Measurements from ENCODE around the gene ARAP2. TPM values are rescaled to one million over a fixed set of nuclear protein-coding genes. Genes with fewer than 3 reads are reported as not detected.

Gene ARAP2, protein sequence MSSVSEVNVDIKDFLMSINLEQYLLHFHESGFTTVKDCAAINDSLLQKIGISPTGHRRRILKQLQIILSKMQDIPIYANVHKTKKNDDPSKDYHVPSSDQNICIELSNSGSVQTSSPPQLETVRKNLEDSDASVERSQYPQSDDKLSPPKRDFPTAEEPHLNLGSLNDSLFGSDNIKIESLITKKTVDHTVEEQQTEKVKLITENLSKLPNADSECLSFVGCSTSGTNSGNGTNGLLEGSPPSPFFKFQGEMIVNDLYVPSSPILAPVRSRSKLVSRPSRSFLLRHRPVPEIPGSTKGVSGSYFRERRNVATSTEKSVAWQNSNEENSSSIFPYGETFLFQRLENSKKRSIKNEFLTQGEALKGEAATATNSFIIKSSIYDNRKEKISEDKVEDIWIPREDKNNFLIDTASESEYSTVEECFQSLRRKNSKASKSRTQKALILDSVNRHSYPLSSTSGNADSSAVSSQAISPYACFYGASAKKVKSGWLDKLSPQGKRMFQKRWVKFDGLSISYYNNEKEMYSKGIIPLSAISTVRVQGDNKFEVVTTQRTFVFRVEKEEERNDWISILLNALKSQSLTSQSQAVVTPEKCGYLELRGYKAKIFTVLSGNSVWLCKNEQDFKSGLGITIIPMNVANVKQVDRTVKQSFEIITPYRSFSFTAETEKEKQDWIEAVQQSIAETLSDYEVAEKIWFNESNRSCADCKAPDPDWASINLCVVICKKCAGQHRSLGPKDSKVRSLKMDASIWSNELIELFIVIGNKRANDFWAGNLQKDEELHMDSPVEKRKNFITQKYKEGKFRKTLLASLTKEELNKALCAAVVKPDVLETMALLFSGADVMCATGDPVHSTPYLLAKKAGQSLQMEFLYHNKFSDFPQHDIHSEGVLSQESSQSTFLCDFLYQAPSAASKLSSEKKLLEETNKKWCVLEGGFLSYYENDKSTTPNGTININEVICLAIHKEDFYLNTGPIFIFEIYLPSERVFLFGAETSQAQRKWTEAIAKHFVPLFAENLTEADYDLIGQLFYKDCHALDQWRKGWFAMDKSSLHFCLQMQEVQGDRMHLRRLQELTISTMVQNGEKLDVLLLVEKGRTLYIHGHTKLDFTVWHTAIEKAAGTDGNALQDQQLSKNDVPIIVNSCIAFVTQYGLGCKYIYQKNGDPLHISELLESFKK (N-terminal part only)
- total RNA-seq, result 10 to 100 TPM; 30.0 to 31.0 TPM

DNA sequence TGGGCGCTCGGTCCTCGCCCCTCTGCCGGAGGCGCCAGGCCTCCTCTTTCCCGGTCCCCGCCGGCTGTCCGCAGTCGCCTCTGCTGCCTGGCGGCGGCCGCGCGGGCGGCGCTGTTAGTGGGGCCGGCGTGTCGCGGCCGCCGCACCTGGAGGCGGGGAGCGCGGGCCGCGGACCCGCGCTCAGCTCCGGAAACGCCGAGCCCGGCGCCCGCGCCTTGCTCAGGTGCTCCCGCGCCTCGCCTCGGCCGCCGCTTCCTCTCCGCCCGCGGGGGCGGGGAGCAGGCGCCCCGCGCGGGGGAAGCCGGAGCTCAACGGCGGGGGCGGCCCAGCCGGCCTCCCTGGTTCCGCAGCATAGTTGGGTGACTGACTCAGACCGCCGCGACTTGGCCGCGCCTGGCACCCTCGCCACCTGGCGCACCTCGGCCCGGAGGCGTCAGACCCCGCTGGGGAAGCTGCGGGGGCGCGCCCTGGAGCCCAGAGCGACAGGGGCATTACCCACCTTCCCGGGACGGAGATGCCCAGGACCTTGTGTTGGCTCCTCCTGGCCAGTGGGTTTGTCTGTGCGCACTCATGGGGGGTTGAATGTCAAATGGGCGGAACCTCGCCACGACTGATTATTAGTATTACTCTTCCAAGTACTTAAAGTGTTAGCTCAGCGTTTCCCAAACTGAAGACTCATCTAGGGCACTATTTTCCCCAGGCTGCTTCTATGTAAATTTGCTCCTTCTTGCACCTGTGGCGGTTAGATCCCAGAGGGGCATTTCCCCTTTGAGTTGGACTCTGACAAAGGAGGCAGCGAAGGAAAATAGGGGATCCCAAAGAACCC is at the start of gene ARAP2:
Gene ARAP2, minus strand, starts transcription at position 258 of the 826 bp plus-strand sequence. CDS start 15,028 bp downstream, outside the sequence.
- peaks cover 17% of the 10 kb centered on the region for H3K36me3 Mint-ChIP-seq (ENCODE audit: low read depth)
- H3K4me1 Mint-ChIP-seq (ENCODE audit: low read depth), result peaks cover 37% of the 10 kb centered on the region
- H3K27me3 Mint-ChIP-seq, result no peaks in the 10 kb centered on the region
- intact Hi-C loops (cut with micrococcal nuclease), result loop anchor here (5.0 to 10.0 kb wide), 5 partner anchors 37 to 150 kb away; no protein-coding TSS in a partner anchor
- TF ChIP-seq, protein P1, sequence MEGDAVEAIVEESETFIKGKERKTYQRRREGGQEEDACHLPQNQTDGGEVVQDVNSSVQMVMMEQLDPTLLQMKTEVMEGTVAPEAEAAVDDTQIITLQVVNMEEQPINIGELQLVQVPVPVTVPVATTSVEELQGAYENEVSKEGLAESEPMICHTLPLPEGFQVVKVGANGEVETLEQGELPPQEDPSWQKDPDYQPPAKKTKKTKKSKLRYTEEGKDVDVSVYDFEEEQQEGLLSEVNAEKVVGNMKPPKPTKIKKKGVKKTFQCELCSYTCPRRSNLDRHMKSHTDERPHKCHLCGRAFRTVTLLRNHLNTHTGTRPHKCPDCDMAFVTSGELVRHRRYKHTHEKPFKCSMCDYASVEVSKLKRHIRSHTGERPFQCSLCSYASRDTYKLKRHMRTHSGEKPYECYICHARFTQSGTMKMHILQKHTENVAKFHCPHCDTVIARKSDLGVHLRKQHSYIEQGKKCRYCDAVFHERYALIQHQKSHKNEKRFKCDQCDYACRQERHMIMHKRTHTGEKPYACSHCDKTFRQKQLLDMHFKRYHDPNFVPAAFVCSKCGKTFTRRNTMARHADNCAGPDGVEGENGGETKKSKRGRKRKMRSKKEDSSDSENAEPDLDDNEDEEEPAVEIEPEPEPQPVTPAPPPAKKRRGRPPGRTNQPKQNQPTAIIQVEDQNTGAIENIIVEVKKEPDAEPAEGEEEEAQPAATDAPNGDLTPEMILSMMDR (IDR thresholded peaks at IDR 0.05), result no peak
- peak within 1 kb of the TSS; percentile 84 for H3K4me3 Mint-ChIP-seq
- DNase-seq (peak; percentile 85), ATAC-seq (peak; percentile 77)
- POLR2A ChIA-PET, result interaction anchor here (0.8 to 3.9 kb wide), 23 partner anchors 9 to 269 kb away, joined by 3 to 28 read pairs (median 5); no protein-coding TSS in a partner anchor
- H3K9me3 Mint-ChIP-seq, result no peaks in the 10 kb centered on the region
- CTCF ChIA-PET, result interaction anchor here (0.8 to 3.8 kb wide), 20 partner anchors 9 to 155 kb away, joined by 3 to 34 read pairs (median 6); no protein-coding TSS in a partner anchor
- H3K27ac Mint-ChIP-seq, result peak within 1 kb of the TSS; percentile 94

DNA sequence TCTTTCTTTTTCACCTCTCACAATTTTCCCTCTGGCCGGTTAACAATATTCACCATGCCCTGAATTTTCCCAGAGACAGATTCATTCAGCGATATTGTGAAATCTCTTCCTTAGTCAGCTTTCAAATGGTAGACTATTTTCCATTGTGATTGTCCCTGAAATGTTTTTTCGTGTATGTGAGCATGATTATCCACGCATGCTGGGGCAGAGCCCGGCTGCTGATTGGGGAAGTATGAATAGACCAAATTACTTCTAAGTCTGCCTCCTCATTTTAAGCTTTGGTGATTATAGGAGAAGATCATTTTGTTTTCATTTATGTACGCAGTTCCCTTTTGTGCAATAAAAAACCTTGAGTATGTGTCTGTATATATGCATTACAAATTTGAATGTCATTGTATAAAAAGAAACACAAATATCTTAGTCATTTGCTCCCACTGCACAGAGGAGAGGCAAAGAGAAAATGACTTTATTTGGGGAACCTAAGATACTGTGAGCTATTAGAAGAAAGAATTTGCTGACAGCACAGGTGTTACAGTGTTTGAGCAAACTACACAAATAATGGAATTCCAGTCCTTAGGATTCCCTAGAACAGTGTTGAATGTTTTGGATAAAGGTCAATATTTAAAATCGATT is 48.4 kb upstream of the ARAP2 start:
- TF ChIP-seq, protein P1 (IDR thresholded peaks at IDR 0.05), result no peak
- Mint-ChIP-seq H3K4me3 (no peak overlapping the region), H3K27ac (no peak overlapping the region), H3K27me3 (no peaks in the 10 kb centered on the region), H3K4me1 (ENCODE audit: low read depth) (peaks cover 15% of the 10 kb centered on the region), H3K9me3 (no peaks in the 10 kb centered on the region), H3K36me3 (ENCODE audit: low read depth) (no peaks in the 10 kb centered on the region)
- DNase-seq (no peak), ATAC-seq (no peak)
- POLR2A ChIA-PET, result interaction anchor here (1.0 to 1.4 kb wide), 2 partner anchors 40 to 48 kb away, joined by 3 to 5 read pairs; partner anchors contain the start of gene ARAP2
- CTCF ChIA-PET, result no interaction called here
- intact Hi-C loops (cut with micrococcal nuclease), result no loop called here

DNA sequence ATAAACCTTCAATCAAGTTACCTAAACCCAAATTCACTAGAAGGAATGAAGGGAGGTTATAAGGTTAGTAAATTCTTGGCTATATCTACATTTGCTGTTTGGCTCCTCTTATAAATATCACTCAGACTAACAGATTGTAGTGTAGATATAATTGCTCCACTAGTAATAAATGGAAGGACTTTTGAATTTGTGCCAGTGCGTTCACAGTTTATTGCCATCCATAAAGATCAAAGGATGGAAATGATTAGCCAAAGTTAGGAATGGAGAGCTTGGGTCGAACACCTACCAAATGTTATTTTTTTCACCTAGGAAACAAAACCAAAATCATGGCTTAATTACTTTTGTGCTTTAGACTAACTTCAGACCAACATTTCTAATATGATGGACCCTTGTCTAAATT is 46.3 kb upstream of the ARAP2 start:
- H3K4me1 Mint-ChIP-seq (ENCODE audit: low read depth), result peaks cover 31% of the 10 kb centered on the region
- H3K9me3 Mint-ChIP-seq, result no peaks in the 10 kb centered on the region
- TF ChIP-seq, protein P1 (IDR thresholded peaks at IDR 0.05), result no peak
- POLR2A ChIA-PET, result no interaction called here
- DNase-seq, result no peak
- CTCF ChIA-PET, result interaction anchor here (0.8 kb wide), 1 partner anchor 35 kb away, joined by 3 read pairs; no protein-coding TSS in a partner anchor
- no peak for ATAC-seq
- no peaks in the 10 kb centered on the region for H3K36me3 Mint-ChIP-seq (ENCODE audit: low read depth)
- H3K4me3 Mint-ChIP-seq, result no peak overlapping the region
- H3K27ac Mint-ChIP-seq, result no peak overlapping the region
- intact Hi-C loops (cut with micrococcal nuclease), result no loop called here
- no peaks in the 10 kb centered on the region for H3K27me3 Mint-ChIP-seq
